ENCODE measurements around the gene RASAL1.
A peak's percentile ranks its signal among the peaks of the same experiment; 100 is the strongest.

RASAL1 gene

DNA sequence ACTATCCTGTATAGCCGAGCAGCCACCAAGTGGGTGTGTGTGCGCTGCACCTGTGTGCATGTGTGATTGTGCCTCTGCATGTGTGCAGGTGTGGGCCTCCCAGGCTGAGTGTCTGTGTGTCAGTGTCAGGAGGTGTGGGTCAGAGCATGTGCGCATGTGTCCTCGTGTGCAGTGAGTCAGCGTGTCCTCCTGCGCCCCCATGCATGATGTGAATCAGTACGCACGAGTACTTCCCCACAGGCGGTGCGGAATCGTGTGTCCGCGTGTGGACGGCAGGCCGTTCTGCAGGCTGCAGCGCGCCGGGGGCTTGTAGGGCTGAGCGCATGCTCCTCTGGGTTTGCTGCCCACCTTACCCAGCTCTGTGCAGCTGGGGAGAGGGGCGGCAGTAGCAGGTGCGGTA, 44.8 kb downstream of the RASAL1 start:
- no peak for TF ChIP-seq MYC (IDR thresholded peaks at IDR 0.05; ENCODE audit: low read depth, low read length)
- TF ChIP-seq, protein P1, sequence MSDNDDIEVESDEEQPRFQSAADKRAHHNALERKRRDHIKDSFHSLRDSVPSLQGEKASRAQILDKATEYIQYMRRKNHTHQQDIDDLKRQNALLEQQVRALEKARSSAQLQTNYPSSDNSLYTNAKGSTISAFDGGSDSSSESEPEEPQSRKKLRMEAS (IDR thresholded peaks at IDR 0.05; ENCODE audit: low read depth, low read length), result peak; percentile 32; the same call in 1 of the 2 replicates
- no peak overlapping the region for H3K4me3 ChIP-seq (ENCODE audit: low read depth, low read length)
- peak; percentile 35 for DNase-seq (ENCODE audit: low read depth)

DNA sequence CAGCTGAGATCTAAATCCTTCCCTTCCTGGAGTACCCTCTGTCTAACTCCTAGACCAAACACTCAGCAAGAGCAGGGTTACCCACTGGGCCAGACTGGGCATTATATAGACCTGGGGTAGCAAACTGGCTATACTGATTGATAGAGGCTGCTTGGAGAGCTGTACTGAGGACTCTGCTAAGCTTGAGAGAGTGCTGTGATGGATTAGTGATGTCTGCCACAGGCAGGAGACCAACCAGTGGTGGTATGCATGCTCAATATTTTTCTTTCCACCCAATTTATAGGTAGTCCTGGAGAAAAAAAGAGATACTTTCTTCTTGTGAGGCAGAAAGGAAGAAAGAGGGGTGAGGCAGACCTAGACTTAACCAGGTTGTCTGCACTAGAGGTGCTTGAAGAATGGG, 45.7 kb downstream of the RASAL1 start:
- TF ChIP-seq MYC (IDR thresholded peaks at IDR 0.05; ENCODE audit: low read depth, low read length), result no peak
- TF ChIP-seq, protein P2, sequence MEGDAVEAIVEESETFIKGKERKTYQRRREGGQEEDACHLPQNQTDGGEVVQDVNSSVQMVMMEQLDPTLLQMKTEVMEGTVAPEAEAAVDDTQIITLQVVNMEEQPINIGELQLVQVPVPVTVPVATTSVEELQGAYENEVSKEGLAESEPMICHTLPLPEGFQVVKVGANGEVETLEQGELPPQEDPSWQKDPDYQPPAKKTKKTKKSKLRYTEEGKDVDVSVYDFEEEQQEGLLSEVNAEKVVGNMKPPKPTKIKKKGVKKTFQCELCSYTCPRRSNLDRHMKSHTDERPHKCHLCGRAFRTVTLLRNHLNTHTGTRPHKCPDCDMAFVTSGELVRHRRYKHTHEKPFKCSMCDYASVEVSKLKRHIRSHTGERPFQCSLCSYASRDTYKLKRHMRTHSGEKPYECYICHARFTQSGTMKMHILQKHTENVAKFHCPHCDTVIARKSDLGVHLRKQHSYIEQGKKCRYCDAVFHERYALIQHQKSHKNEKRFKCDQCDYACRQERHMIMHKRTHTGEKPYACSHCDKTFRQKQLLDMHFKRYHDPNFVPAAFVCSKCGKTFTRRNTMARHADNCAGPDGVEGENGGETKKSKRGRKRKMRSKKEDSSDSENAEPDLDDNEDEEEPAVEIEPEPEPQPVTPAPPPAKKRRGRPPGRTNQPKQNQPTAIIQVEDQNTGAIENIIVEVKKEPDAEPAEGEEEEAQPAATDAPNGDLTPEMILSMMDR (IDR thresholded peaks at IDR 0.05; ENCODE audit: low read depth, low read length), result no peak
- TF ChIP-seq, protein P1 (IDR thresholded peaks at IDR 0.05; ENCODE audit: low read depth, low read length), result no peak
- TF ChIP-seq POLR2A (IDR thresholded peaks at IDR 0.05; ENCODE audit: extremely low read depth, insufficient read length), result no peak
- DNase-seq (ENCODE audit: low read depth), result no peak
- no peak overlapping the region for H3K4me3 ChIP-seq (ENCODE audit: low read depth, low read length)

DNA sequence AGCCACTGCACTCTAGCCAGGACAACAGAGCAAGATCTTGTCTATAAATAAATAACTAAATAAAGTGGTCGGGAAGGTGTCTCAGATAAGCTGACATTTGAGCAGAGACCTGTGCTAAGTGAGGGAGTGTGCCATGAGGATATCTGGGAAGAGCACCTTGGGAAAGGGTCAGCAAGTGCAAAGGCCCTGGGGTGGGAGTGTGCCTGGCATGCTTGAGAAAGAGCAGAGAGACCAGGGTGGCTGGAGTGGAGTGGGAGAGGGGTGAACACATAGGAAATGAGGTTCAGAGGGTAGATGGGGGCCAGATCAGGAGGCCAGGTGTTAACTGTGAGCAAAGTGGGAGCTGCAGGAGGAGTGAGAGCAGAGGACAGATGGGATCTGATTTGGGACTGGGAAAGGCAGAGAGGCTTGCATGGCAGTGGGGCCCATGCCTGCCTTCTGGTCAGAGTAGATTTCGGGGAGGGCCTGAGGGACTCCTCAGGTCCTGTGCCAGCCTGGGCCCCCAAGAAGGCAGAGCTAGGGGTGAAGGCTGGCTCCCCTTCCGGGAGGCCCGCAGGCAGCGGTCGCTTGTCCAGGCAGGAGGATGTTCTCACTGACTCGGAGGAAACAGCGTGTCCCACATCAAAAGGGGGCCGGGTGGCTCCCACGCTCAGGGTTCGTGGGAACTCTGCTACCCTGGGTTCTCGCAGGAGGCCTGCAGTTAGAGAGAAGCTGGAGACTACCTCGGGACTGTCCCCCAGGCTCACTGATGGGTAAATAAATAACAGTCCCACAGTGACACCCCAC, 46.4 kb downstream of the RASAL1 start:
- no peak for DNase-seq (ENCODE audit: low read depth)
- TF ChIP-seq, protein P1 (IDR thresholded peaks at IDR 0.05; ENCODE audit: low read depth, low read length), result no peak
- TF ChIP-seq, protein P2 (IDR thresholded peaks at IDR 0.05; ENCODE audit: low read depth, low read length), result no peak
- TF ChIP-seq MYC (IDR thresholded peaks at IDR 0.05; ENCODE audit: low read depth, low read length) (no peak), POLR2A (IDR thresholded peaks at IDR 0.05; ENCODE audit: extremely low read depth, insufficient read length) (no peak)
- no peak overlapping the region for H3K4me3 ChIP-seq (ENCODE audit: low read depth, low read length)

DNA sequence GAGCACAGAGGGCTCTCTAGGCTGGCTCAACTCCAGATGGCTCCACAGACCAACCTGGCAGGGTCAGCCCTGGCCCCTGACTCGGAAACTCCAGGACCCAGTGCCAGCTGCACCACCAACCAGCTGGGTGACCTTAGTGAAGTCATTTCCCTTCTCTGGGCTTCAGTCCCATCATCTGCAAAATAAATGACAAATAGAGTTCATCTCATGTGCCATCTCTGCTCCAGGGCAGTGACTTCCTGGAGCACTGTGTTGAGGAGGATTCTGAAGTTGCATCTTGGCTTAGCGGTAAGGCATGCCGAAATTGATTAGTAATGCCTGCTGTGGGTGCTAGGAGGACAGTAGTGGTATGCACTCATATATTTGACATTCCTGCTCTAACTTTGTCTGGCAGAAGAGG, 47.5 kb downstream of the RASAL1 start:
- no peak for DNase-seq (ENCODE audit: low read depth)
- no peak for TF ChIP-seq MYC (IDR thresholded peaks at IDR 0.05; ENCODE audit: low read depth, low read length)
- TF ChIP-seq POLR2A (IDR thresholded peaks at IDR 0.05; ENCODE audit: extremely low read depth, insufficient read length), result no peak
- TF ChIP-seq, protein P1 (IDR thresholded peaks at IDR 0.05; ENCODE audit: low read depth, low read length), result no peak
- TF ChIP-seq, protein P2 (IDR thresholded peaks at IDR 0.05; ENCODE audit: low read depth, low read length), result no peak
- no peak overlapping the region for H3K4me3 ChIP-seq (ENCODE audit: low read depth, low read length)

- H3K4me3 ChIP-seq (ENCODE audit: low read depth, low read length), result no peak overlapping the region
- TF ChIP-seq POLR2A (IDR thresholded peaks at IDR 0.05; ENCODE audit: extremely low read depth, insufficient read length) (no peak), MYC (IDR thresholded peaks at IDR 0.05; ENCODE audit: low read depth, low read length) (no peak)
- TF ChIP-seq, protein P2 (IDR thresholded peaks at IDR 0.05; ENCODE audit: low read depth, low read length), result no peak
- TF ChIP-seq, protein P1 (IDR thresholded peaks at IDR 0.05; ENCODE audit: low read depth, low read length), result no peak
- peak; percentile 51 for DNase-seq (ENCODE audit: low read depth)
These were observed 48.4 kb downstream of the RASAL1 start for GRCh38 chr12:113087193-113087592.
